T-cell (primary cell): Measurements from ENCODE around the gene CALHM2. TPM values are rescaled to one million over a fixed set of nuclear protein-coding genes. Genes with fewer than 3 reads are reported as not detected.

ENCODE experiments used
- ATAC-seq, 4 experiments: fragments of 200-7000 bp in 3 of 4; fragments of 150-1000 bp in 1 of 4; cut with Tn5 transposase; replicated peaks in 1 of 4; 1 replicate in 3 of 4; 2 replicates in 1 of 4; pipeline ENCODE4 v1.10.0; 2021; ENCODE audit warnings: moderate library complexity in 3 of 4, mild to moderate bottlenecking in 2 of 4, moderate number of reproducible peaks in 1 of 4
- CTCF ChIA-PET, 2 donors: fragments of 300-600 bp; sonication (Branson Sonifier 250); formaldehyde crosslinking; loops; one replicate each; lab custom pipeline; 2022; ENCODE audit warnings: antibody characterized with exemption in 2 of 2; lab: Charles Lee
- POLR2A ChIA-PET, 2 donors: fragments of 300-600 bp; sonication (Branson Sonifier 250); formaldehyde crosslinking; loops; one replicate each; lab custom pipeline; 2022; ENCODE audit warnings: antibody characterized with exemption in 2 of 2; lab: Charles Lee
- DNase-seq, 35 experiments: peaks; one replicate each; pipeline versions ENCODE4 v3.0.0 to v3.0.0-alpha.2; 2013 to 2023
- H3K27ac ChIP-seq: one replicate; pipeline ENCODE4 v1.5.1; 2013; ENCODE audit warnings: low read length
- H3K27me3 ChIP-seq, 2 experiments: replicated peaks in 1 of 2; 1 replicate in 1 of 2; 2 replicates in 1 of 2; pipeline versions ENCODE4 v1.6.1 to v1.7.0; 2013; ENCODE audit warnings: low read length in 1 of 2, mixed read lengths in 1 of 2; ENCODE audit not compliant: control insufficient read depth in 2 of 2, insufficient read depth in 2 of 2; ENCODE audit errors: extremely low read depth in 1 of 2
- H3K36me3 ChIP-seq, 2 donors: 1 replicate in 1 of 2; 2 replicates in 1 of 2; pipeline versions ENCODE4 v1.6.1 to v1.7.0; 2013; ENCODE audit warnings: low read length in 1 of 2; ENCODE audit not compliant: control insufficient read depth in 2 of 2, insufficient read depth in 1 of 2; ENCODE audit errors: extremely low read depth in 1 of 2
- H3K4me1 ChIP-seq, 2 experiments: 1 replicate in 1 of 2; 2 replicates in 1 of 2; pipeline versions ENCODE4 v1.6.1 to v1.7.0; 2013; ENCODE audit warnings: low read length in 2 of 2, mixed read lengths in 1 of 2; ENCODE audit not compliant: insufficient read depth in 2 of 2, control insufficient read depth in 1 of 2; ENCODE audit errors: extremely low read depth in 1 of 2
- H3K4me3 ChIP-seq, 2 donors: 1 replicate in 1 of 2; 2 replicates in 1 of 2; pipeline versions ENCODE4 v1.5.1 to v1.7.0; 2013; ENCODE audit warnings: mild to moderate bottlenecking in 2 of 2, low read length in 1 of 2, moderate library complexity in 1 of 2; ENCODE audit not compliant: control insufficient read depth in 1 of 2; ENCODE audit errors: extremely low read depth in 1 of 2
- H3K9me3 ChIP-seq: 2 replicates; pipeline ENCODE4 v1.7.0; 2013
- H3K27ac Mint-ChIP-seq, 2 donors: one replicate each; pipeline ENCODE4 v1.8.0; 2020 to 2021; ENCODE audit warnings: mild to moderate bottlenecking in 2 of 2, mixed read lengths in 2 of 2
- H3K27me3 Mint-ChIP-seq, 2 donors: one replicate each; pipeline ENCODE4 v1.8.0; 2021 to 2022; ENCODE audit warnings: mixed read lengths in 2 of 2
- H3K36me3 Mint-ChIP-seq: one replicate; pipeline ENCODE4 v1.8.0; 2021; ENCODE audit warnings: mixed read lengths
- H3K4me1 Mint-ChIP-seq, 3 donors: one replicate each; pipeline ENCODE4 v1.8.0; 2020 to 2022; ENCODE audit warnings: mixed read lengths in 3 of 3, mild to moderate bottlenecking in 1 of 3
- H3K4me3 Mint-ChIP-seq, 3 donors: one replicate each; pipeline ENCODE4 v1.8.0; 2020 to 2022; ENCODE audit warnings: mild to moderate bottlenecking in 3 of 3, mixed read lengths in 3 of 3, moderate library complexity in 3 of 3
- H3K9me3 Mint-ChIP-seq, 3 donors: one replicate each; pipeline ENCODE4 v1.8.0; 2020 to 2022; ENCODE audit warnings: mixed read lengths in 3 of 3
- WGBS: methylation state at CpG from one replicate; pipeline ENCODE4 v1.1.5; 2013; ENCODE audit warnings: missing lambda C conversion rate; ENCODE audit not compliant: insufficient coverage; 5-methylcytosine and 5-hydroxymethylcytosine counted together
- total RNA-seq, 35 experiments: library from RNA in 6 of 35; stranded (reverse) in 6 of 35; fragments of 120-200 nt in 1 of 35; gene quantifications; one replicate each; pipeline versions ENCODE4 v1.2.1 to v1.2.4 and lab custom pipeline; 2013 to 2026

Gene CALHM2
- total RNA-seq, 5 donors from 2014 or later (not counting 1 experiment from before 2014, with no cell fraction given) = 8.9 to 76.7 (median 46.8) TPM

DNA sequence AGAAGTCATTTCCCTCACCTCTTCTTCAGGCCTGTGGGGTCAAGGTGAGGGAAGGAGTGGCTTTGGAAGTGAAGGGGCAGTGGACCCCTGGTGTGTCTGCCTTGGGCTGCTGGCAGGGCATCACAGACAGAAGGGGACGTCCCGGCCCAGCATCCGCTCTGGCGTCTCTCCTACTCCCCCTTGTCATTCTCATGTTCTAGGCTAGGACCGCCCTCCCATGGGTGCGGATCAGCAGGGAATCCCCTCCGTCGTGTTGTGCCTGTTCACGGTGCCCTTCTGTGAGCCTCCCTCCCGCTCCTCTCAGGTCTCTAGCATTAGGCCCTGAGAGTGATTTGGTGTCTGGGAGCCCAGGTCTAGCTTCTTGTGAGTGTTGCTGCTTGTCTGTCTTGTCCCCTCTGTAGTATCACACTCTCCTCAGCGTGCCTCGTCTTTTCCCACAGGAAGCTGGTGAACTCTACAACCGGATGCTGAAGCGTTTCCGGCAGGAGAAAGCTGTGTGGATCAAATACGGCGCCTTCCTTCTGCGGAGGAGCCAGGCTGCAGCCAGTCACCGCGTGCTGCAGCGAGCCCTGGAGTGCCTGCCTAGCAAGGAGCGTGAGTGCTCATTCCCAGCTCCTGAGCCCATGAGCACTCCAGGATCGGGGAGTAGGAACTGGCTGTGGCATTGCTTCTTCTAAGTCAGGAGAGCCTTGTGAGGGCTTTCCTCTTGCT, 8.5 kb downstream of the CALHM2 start:
- no peaks in the 10 kb centered on the region for H3K9me3 Mint-ChIP-seq
- DNase-seq (no peak), ATAC-seq (no peak)
- no peaks in the 10 kb centered on the region for H3K27me3 ChIP-seq
- no peak overlapping the region for H3K4me3 ChIP-seq
- WGBS = 95% methylated on average over 20 of the region's 23 CpGs
- H3K27ac ChIP-seq = no peak overlapping the region
- no peaks in the 10 kb centered on the region for H3K27me3 Mint-ChIP-seq
- no peak overlapping the region for H3K4me3 Mint-ChIP-seq
- ChIA-PET POLR2A (no interaction called here), CTCF (no interaction called here)
- no peaks in the 10 kb centered on the region for H3K9me3 ChIP-seq
- H3K36me3 Mint-ChIP-seq = peaks cover 61% of the 10 kb centered on the region
- peaks cover 31 to 86% of the 10 kb centered on the region in 2 donors for H3K36me3 ChIP-seq
- H3K4me1 Mint-ChIP-seq = peaks cover 14 to 18% (median 15%) of the 10 kb centered on the region in 3 donors
- H3K27ac Mint-ChIP-seq = peak overlapping the region in 1 of 2 donors; percentile 72
- peaks cover 0 to 23% of the 10 kb centered on the region in 2 experiments for H3K4me1 ChIP-seq

DNA sequence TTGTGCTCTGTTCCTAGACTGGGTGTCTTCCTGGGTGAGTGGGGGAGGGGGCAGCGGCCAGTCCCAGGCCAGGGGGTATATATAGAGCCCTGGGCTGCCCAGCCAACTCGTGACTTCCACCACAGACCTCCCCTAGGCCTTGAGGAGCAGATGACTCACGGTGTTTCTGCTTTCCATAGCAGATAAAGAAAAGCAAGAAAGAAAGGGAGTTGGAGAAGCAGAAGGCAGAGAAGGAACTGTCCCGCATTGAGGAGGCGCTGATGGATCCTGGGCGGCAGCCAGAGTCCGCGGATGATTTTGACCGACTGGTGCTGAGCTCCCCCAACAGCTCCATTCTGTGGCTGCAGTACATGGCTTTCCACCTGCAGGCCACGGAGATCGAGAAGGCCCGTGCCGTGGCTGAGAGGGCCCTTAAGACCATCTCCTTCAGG, 10.1 kb downstream of the CALHM2 start:
- Mint-ChIP-seq H3K4me3 (no peak overlapping the region), H3K9me3 (no peaks in the 10 kb centered on the region), H3K27ac (no peak overlapping the region), H3K4me1 (peaks cover 0 to 11% (median 6%) of the 10 kb centered on the region in 3 donors), H3K27me3 (no peaks in the 10 kb centered on the region), H3K36me3 (peaks cover 64% of the 10 kb centered on the region)
- H3K4me1 ChIP-seq = peaks cover 0 to 7% of the 10 kb centered on the region in 2 experiments
- ATAC-seq = no peak
- H3K27me3 ChIP-seq = no peaks in the 10 kb centered on the region
- WGBS = 97% methylated on average over 10 of the region's 13 CpGs
- no peak for DNase-seq
- POLR2A ChIA-PET = no interaction called here
- no peak overlapping the region for H3K4me3 ChIP-seq
- peaks cover 33 to 89% of the 10 kb centered on the region in 2 donors for H3K36me3 ChIP-seq
- no peak overlapping the region for H3K27ac ChIP-seq
- CTCF ChIA-PET = no interaction called here
- no peaks in the 10 kb centered on the region for H3K9me3 ChIP-seq

DNA sequence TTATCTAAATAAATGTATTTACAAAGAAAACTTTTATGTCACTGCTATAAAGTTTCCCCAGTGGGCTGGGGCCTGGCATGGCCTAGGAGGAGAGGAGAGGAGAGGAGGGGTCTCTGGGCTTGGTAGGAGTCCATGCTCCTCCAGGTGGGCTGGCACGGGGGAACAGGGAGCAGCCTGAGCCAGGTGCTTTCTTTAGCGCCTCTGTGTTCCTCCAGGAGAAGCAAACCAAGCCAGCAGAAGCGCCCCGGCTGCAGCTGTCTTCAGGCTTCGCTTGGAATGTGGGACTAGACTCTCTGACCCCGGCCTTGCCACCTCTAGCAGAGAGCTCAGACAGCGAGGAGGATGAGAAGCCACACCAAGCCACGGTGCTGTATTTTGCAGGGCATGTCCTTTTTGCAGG, 10.6 kb downstream of the CALHM2 start:
- CTCF ChIA-PET = no interaction called here
- peaks cover 65% of the 10 kb centered on the region for H3K36me3 Mint-ChIP-seq
- no peak for ATAC-seq

DNA sequence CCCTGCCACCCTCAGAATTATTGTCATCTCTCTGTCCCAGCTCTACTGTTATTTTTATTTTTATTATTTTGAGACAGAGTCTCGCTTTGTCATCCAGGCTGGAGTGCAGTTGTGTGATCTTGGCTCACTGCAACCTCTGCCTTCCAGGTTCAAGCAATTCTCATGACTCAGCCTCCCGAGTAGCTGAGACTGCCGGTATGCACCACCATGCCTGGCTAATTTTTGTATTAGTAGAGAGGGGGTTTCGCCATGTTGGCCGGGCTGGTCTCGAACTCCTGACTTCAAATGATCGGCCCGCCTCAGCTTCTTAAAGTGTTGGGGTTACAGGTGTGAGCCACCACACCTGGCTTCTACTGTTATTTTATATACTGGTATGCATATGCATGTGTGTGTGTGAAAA, 11.0 kb downstream of the CALHM2 start:
- Histone ChIP-seq H3K27me3 (no peaks in the 10 kb centered on the region), H3K4me3 (no peak overlapping the region), H3K4me1 (no peaks in the 10 kb centered on the region), H3K9me3 (no peaks in the 10 kb centered on the region), H3K27ac (no peak overlapping the region), H3K36me3 (peaks cover 31 to 89% of the 10 kb centered on the region in 2 donors)
- H3K36me3 Mint-ChIP-seq = peaks cover 66% of the 10 kb centered on the region
- no peaks in the 10 kb centered on the region for H3K27me3 Mint-ChIP-seq
- H3K9me3 Mint-ChIP-seq = no peaks in the 10 kb centered on the region
- WGBS = 100% methylated on average over 1 of the region's 8 CpGs
- no peak overlapping the region for H3K27ac Mint-ChIP-seq
- POLR2A ChIA-PET = no interaction called here
- peaks cover 0 to 7% (median 2%) of the 10 kb centered on the region in 3 donors for H3K4me1 Mint-ChIP-seq
- no peak overlapping the region for H3K4me3 Mint-ChIP-seq
- CTCF ChIA-PET = no interaction called here
- DNase-seq (no peak), ATAC-seq (no peak)

More for the DNA sequence above, 10.6 kb downstream of the CALHM2 start:
- H3K9me3 Mint-ChIP-seq = no peaks in the 10 kb centered on the region
- H3K9me3 ChIP-seq = no peaks in the 10 kb centered on the region
- H3K4me1 ChIP-seq = peaks cover 0 to 3% of the 10 kb centered on the region in 2 experiments
- peaks cover 31 to 89% of the 10 kb centered on the region in 2 donors for H3K36me3 ChIP-seq
- H3K4me3 ChIP-seq = no peak overlapping the region
- H3K27me3 Mint-ChIP-seq = no peaks in the 10 kb centered on the region
- no peak overlapping the region for H3K27ac ChIP-seq
- no peaks in the 10 kb centered on the region for H3K27me3 ChIP-seq
- no peak overlapping the region for H3K4me3 Mint-ChIP-seq
- H3K4me1 Mint-ChIP-seq = peaks cover 0 to 7% (median 2%) of the 10 kb centered on the region in 3 donors
- WGBS = 97% methylated on average over 7 of the region's 8 CpGs
- POLR2A ChIA-PET = no interaction called here
- no peak overlapping the region for H3K27ac Mint-ChIP-seq
- DNase-seq = no peak

DNA sequence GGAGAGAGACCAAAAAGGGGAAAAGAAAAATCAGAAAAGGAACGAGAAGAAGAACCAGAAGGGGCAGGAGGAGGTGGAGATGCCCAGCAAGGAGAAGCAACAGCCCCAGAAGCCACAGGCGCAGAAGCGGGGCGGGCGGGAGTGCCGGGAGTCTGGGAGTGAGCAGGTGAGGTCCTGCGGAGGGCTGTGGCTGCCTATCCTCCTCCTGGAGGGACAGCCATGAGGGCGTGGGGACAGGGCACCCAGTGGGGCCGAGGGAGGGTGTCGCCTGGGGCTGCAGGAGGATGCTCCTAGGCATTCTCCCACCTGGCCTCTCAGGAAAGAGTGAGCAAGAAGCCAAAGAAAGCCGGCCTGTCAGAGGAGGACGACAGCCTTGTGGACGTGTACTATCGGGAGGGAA, 11.8 kb downstream of the CALHM2 start:
- H3K27ac ChIP-seq = no peak overlapping the region
- peaks cover 63% of the 10 kb centered on the region for H3K36me3 Mint-ChIP-seq
- H3K4me1 Mint-ChIP-seq = peaks cover 0 to 5% (median 0%) of the 10 kb centered on the region in 3 donors
- no peak overlapping the region for H3K4me3 Mint-ChIP-seq
- 95% methylated on average over 11 of the region's 14 CpGs for WGBS
- DNase-seq (no peak), ATAC-seq (no peak)
- ChIA-PET POLR2A (no interaction called here), CTCF (no interaction called here)
- H3K4me1 ChIP-seq = no peaks in the 10 kb centered on the region
- no peaks in the 10 kb centered on the region for H3K9me3 ChIP-seq
- H3K4me3 ChIP-seq = no peak overlapping the region
- H3K27me3 Mint-ChIP-seq = no peaks in the 10 kb centered on the region
- H3K27me3 ChIP-seq = no peaks in the 10 kb centered on the region
- no peak overlapping the region for H3K27ac Mint-ChIP-seq
- H3K36me3 ChIP-seq = peaks cover 26 to 87% of the 10 kb centered on the region in 2 donors
- H3K9me3 Mint-ChIP-seq = no peaks in the 10 kb centered on the region

DNA sequence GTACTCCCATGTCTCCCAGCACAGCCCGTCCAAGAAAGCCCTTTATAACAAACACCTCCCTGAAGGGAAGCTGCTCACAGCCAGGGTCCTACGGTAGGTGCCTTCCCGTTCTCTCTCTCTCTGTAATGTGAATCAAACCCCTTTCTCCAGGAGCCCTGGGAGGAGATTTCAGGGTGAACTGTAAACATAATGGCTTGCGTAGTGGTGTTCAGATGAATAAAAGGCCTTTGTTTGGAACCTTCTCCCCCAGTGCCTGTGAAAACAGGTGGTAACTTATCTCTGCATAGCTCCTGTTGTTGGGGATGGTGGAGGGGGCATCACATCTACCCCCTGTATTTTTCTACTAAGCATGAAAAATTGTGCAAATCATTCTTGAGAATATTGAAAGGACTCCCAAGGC, 12.4 kb downstream of the CALHM2 start:
- Histone ChIP-seq H3K4me3 (no peak overlapping the region), H3K27ac (no peak overlapping the region), H3K36me3 (peaks cover 21 to 84% of the 10 kb centered on the region in 2 donors), H3K27me3 (no peaks in the 10 kb centered on the region), H3K4me1 (no peaks in the 10 kb centered on the region), H3K9me3 (no peaks in the 10 kb centered on the region)
- Mint-ChIP-seq H3K27ac (no peak overlapping the region), H3K27me3 (no peaks in the 10 kb centered on the region), H3K4me3 (no peak overlapping the region), H3K36me3 (peaks cover 59% of the 10 kb centered on the region), H3K4me1 (peaks cover 0 to under 1% (median 0%) of the 10 kb centered on the region in 3 donors), H3K9me3 (no peaks in the 10 kb centered on the region)
- CTCF ChIA-PET = no interaction called here
- no CpG with 5 or more reads among the region's 4 CpGs for WGBS
- DNase-seq (no peak), ATAC-seq (no peak)
- POLR2A ChIA-PET = no interaction called here
